CD14-positive monocyte (primary cell): ENCODE data around the gene SUGCT. TPM values are rescaled to one million over a fixed set of nuclear protein-coding genes. Genes with fewer than 3 reads are reported as not detected.

Source experiments
- DNase-seq, 3 donors: peaks; one replicate each; pipeline ENCODE4 v3.0.0-alpha.2; 2011 to 2022
- H2AFZ ChIP-seq: 2 replicates; pipeline ENCODE4 v1.6.0; 2012; ENCODE audit warnings: mild to moderate bottlenecking, low read depth, low read length, inconsistent platforms; ENCODE audit not compliant: insufficient read depth, poor library complexity, severe bottlenecking
- H3K27ac ChIP-seq, 2 donors: 1 replicate in 1 of 2; 2 replicates in 1 of 2; pipeline ENCODE4 v1.5.1; 2012 to 2013; ENCODE audit warnings: low read length in 2 of 2, control low read depth in 1 of 2, inconsistent platforms in 1 of 2, low read depth in 1 of 2, mild to moderate bottlenecking in 1 of 2
- H3K27me3 ChIP-seq, 2 donors: one replicate each; pipeline versions ENCODE4 v1.6.0 to v1.6.1; 2011 to 2013; ENCODE audit warnings: low read length in 2 of 2; ENCODE audit not compliant: control insufficient read depth in 2 of 2, insufficient read depth in 2 of 2
- H3K36me3 ChIP-seq, 2 donors: replicated peaks in 1 of 2; 1 replicate in 1 of 2; 2 replicates in 1 of 2; pipeline versions ENCODE4 v1.5.1 to v1.6.1; 2012 to 2013; ENCODE audit warnings: low read length in 2 of 2, control low read depth in 1 of 2, inconsistent platforms in 1 of 2, mild to moderate bottlenecking in 1 of 2; ENCODE audit not compliant: insufficient read depth in 2 of 2, control insufficient read depth in 1 of 2
- H3K4me1 ChIP-seq, 2 donors: 1 replicate in 1 of 2; 2 replicates in 1 of 2; pipeline versions ENCODE4 v1.5.1 to v1.6.1; 2012 to 2013; ENCODE audit warnings: low read length in 2 of 2, control low read depth in 1 of 2, inconsistent platforms in 1 of 2, mild to moderate bottlenecking in 1 of 2, moderate library complexity in 1 of 2; ENCODE audit not compliant: insufficient read depth in 2 of 2, control insufficient read depth in 1 of 2
- H3K4me2 ChIP-seq: replicated peaks from 2 replicates; pipeline ENCODE3; 2012; ENCODE audit warnings: low read length, moderate library complexity, mild to moderate bottlenecking; ENCODE audit not compliant: poor library complexity, severe bottlenecking; ENCODE audit errors: extremely low read depth
- H3K4me3 ChIP-seq, 3 experiments: fragments of 200-600 bp in 1 of 3; sonication (generic) in 1 of 3; replicated peaks in 1 of 3; 1 replicate in 2 of 3; 2 replicates in 1 of 3; pipeline ENCODE4 v1.5.1; 2011 to 2013; ENCODE audit warnings: low read length in 3 of 3, mild to moderate bottlenecking in 3 of 3, control low read depth in 2 of 3, low read depth in 2 of 3, inconsistent platforms in 1 of 3, moderate library complexity in 1 of 3
- H3K79me2 ChIP-seq: 2 replicates; pipeline ENCODE4 v1.6.0; 2012; ENCODE audit warnings: mild to moderate bottlenecking, control low read depth, inconsistent platforms, low read length, moderate library complexity; ENCODE audit not compliant: insufficient read depth
- H3K9ac ChIP-seq: 2 replicates; pipeline ENCODE4 v1.6.0; 2017; ENCODE audit warnings: low read length, mild to moderate bottlenecking; ENCODE audit not compliant: insufficient read depth, poor library complexity, severe bottlenecking
- H3K9me3 ChIP-seq, 2 donors: replicated peaks in 1 of 2; 1 replicate in 1 of 2; 2 replicates in 1 of 2; pipeline versions ENCODE4 v1.5.1 to v1.6.1; 2012 to 2013; ENCODE audit warnings: low read length in 2 of 2, control low read depth in 1 of 2; ENCODE audit not compliant: control insufficient read depth in 1 of 2, insufficient read depth in 1 of 2
- H4K20me1 ChIP-seq: 2 replicates; pipeline ENCODE4 v1.6.0; 2012; ENCODE audit warnings: mild to moderate bottlenecking, low read length, control low read depth, moderate library complexity; ENCODE audit not compliant: insufficient read depth
- H3K27ac Mint-ChIP-seq, 7 donors: one replicate each; pipeline ENCODE4 v1.8.0; 2020; ENCODE audit warnings: mild to moderate bottlenecking in 7 of 7, mixed read lengths in 7 of 7, moderate library complexity in 6 of 7, inconsistent platforms in 2 of 7
- H3K27me3 Mint-ChIP-seq, 3 donors: one replicate each; pipeline ENCODE4 v1.8.0; 2021 to 2022; ENCODE audit warnings: low read depth in 3 of 3, mild to moderate bottlenecking in 3 of 3, mixed read lengths in 3 of 3, moderate library complexity in 3 of 3, inconsistent platforms in 1 of 3
- H3K36me3 Mint-ChIP-seq, 2 donors: one replicate each; pipeline ENCODE4 v1.8.0; 2020; ENCODE audit warnings: mixed read lengths in 2 of 2, inconsistent platforms in 1 of 2, mild to moderate bottlenecking in 1 of 2
- H3K4me1 Mint-ChIP-seq: one replicate; pipeline ENCODE4 v1.8.0; 2020; ENCODE audit warnings: mild to moderate bottlenecking, mixed read lengths
- H3K4me3 Mint-ChIP-seq, 2 donors: one replicate each; pipeline ENCODE4 v1.8.0; 2020; ENCODE audit warnings: mild to moderate bottlenecking in 2 of 2, mixed read lengths in 2 of 2, moderate library complexity in 1 of 2
- H3K9me3 Mint-ChIP-seq, 7 donors: one replicate each; pipeline ENCODE4 v1.8.0; 2020 to 2022; ENCODE audit warnings: mixed read lengths in 7 of 7, mild to moderate bottlenecking in 6 of 7, moderate library complexity in 6 of 7, inconsistent platforms in 2 of 7
- CTCF ChIP-seq: fragments of 200-600 bp; IDR thresholded peaks from one replicate; pipeline ENCODE4 v1.8.0; 2022; ENCODE audit warnings: antibody characterized with exemption, mild to moderate bottlenecking
- WGBS: methylation state at CpG from one replicate; pipeline ENCODE4 v1.1.5; 2013; ENCODE audit warnings: missing lambda C conversion rate; ENCODE audit not compliant: insufficient coverage; 5-methylcytosine and 5-hydroxymethylcytosine counted together
- intact Hi-C, 2 donors: fragments of 100-400 bp; cut with micrococcal nuclease; formaldehyde crosslinking; loops; one replicate each; pipeline versions ENCODE4 v1.15.0 to v1.15.1; 2023
- polyA plus RNA-seq, 3 donors: library from polyadenylated mRNA; depleted of rRNA in 1 of 3; unstranded in 2 of 3; stranded (reverse) in 1 of 3; fragments of 300-500 nt in 2 of 3; fragments of >200 nt in 1 of 3; fragmentation: Illumina TruSeq in 2 of 3; gene quantifications; 1 replicate in 2 of 3; 2 replicates in 1 of 3; pipeline ENCODE4 v1.2.3, GENCODE V29; 2012 to 2021

The SUGCT gene
- polyA plus RNA-seq, 3 donors: not detected

GRCh38 chr7:40205992-40206391 lies 71.2 kb downstream of the SUGCT start:
- TF ChIP-seq CTCF: no peak
- no peaks in the 10 kb centered on the region for H3K27me3 ChIP-seq
- H2AFZ ChIP-seq: no peak overlapping the region
- H3K27ac Mint-ChIP-seq: no peak overlapping the region
- intact Hi-C loops: no loop called here
- no peaks in the 10 kb centered on the region for H3K36me3 Mint-ChIP-seq
- H3K36me3 ChIP-seq: no peaks in the 10 kb centered on the region
- DNase-seq: no peak
- H4K20me1 ChIP-seq: no peaks in the 10 kb centered on the region
- WGBS: no CpG with 5 or more reads among the region's 2 CpGs
- no peak overlapping the region for H3K4me2 ChIP-seq
- no peaks in the 10 kb centered on the region for H3K9me3 ChIP-seq
- no peaks in the 10 kb centered on the region for H3K9me3 Mint-ChIP-seq
- H3K4me1 ChIP-seq: no peaks in the 10 kb centered on the region
- H3K4me3 Mint-ChIP-seq: no peak overlapping the region
- no peaks in the 10 kb centered on the region for H3K4me1 Mint-ChIP-seq
- peaks cover 0 to 4% (median 0%) of the 10 kb centered on the region in 3 donors for H3K27me3 Mint-ChIP-seq
- H3K9ac ChIP-seq: no peak overlapping the region
- H3K4me3 ChIP-seq: no peak overlapping the region
- H3K79me2 ChIP-seq: no peaks in the 10 kb centered on the region
- H3K27ac ChIP-seq: no peak overlapping the region

GRCh38 chr7:40211276-40212003 lies 76.6 kb downstream of the SUGCT start:
- intact Hi-C loops: no loop called here
- no peaks in the 10 kb centered on the region for H3K36me3 Mint-ChIP-seq
- H3K4me3 Mint-ChIP-seq: no peak overlapping the region
- peaks cover 0 to 1% (median 0%) of the 10 kb centered on the region in 7 donors for H3K9me3 Mint-ChIP-seq
- H3K9ac ChIP-seq: no peak overlapping the region
- H3K9me3 ChIP-seq: no peaks in the 10 kb centered on the region
- H3K27ac ChIP-seq: no peak overlapping the region
- H2AFZ ChIP-seq: no peak overlapping the region
- no peak overlapping the region for H3K4me3 ChIP-seq
- no peak for TF ChIP-seq CTCF
- no peaks in the 10 kb centered on the region for H3K36me3 ChIP-seq
- H3K4me1 Mint-ChIP-seq: no peaks in the 10 kb centered on the region
- no peak for DNase-seq
- no peaks in the 10 kb centered on the region for H4K20me1 ChIP-seq
- no peaks in the 10 kb centered on the region for H3K27me3 ChIP-seq
- no peak overlapping the region for H3K4me2 ChIP-seq
- WGBS: 100% methylated on average over 1 of the region's 5 CpGs
- H3K4me1 ChIP-seq: no peaks in the 10 kb centered on the region
- H3K27me3 Mint-ChIP-seq: no peaks in the 10 kb centered on the region
- H3K79me2 ChIP-seq: no peaks in the 10 kb centered on the region
- peak overlapping the region in 2 of 7 donors; percentile 41 to 73 for H3K27ac Mint-ChIP-seq
